Measurements from ENCODE around the gene ADM2. TPM values are rescaled to one million over a fixed set of nuclear protein-coding genes. Genes with fewer than 3 reads are reported as not detected.
A peak's percentile ranks its signal among the peaks of the same experiment; 100 is the strongest.

ADM2 gene
- total RNA-seq, 1 experiment from 2014 or later, result 0.15 TPM

- DNase-seq (ENCODE audit: low read depth), result no peak
These were observed 14.0 kb upstream of the ADM2 start for GRCh38 chr22:50467341-50467740.

GRCh38 chr22:50467773-50468440 lies 13.4 kb upstream of the ADM2 start:
- no peak for DNase-seq (ENCODE audit: low read depth)

- no peak for DNase-seq (ENCODE audit: low read depth)
These were observed 12.7 kb upstream of the ADM2 start for GRCh38 chr22:50468626-50469025.

- peak; percentile 64 for DNase-seq (ENCODE audit: low read depth)
These were observed 11.7 kb upstream of the ADM2 start for GRCh38 chr22:50469377-50470305.

- no peak for DNase-seq (ENCODE audit: low read depth)
These were observed 10.9 kb upstream of the ADM2 start for GRCh38 chr22:50470491-50470890.

GRCh38 chr22:50471197-50471847 lies 10.0 kb upstream of the ADM2 start:
- no peak for DNase-seq (ENCODE audit: low read depth)

GRCh38 chr22:50471962-50472361 lies 9.4 kb upstream of the ADM2 start:
- no peak for DNase-seq (ENCODE audit: low read depth)

- DNase-seq (ENCODE audit: low read depth), result no peak
These were observed 8.3 kb upstream of the ADM2 start for GRCh38 chr22:50473088-50473487.

- peak; percentile 25 for DNase-seq (ENCODE audit: low read depth)
These were observed 7.3 kb upstream of the ADM2 start for GRCh38 chr22:50473855-50474671.

GRCh38 chr22:50474710-50475651 lies 6.4 kb upstream of the ADM2 start, which contains the start of gene SBF1:
SBF1 (minus strand) TSS chr22:50475035; CDS start chr22:50474840, 195 bp downstream.
- peak; percentile 83 for DNase-seq (ENCODE audit: low read depth)

GRCh38 chr22:50475652-50476002 lies 5.7 kb upstream of the ADM2 start:
- DNase-seq (ENCODE audit: low read depth), result no peak

- no peak for DNase-seq (ENCODE audit: low read depth)
These were observed 4.5 kb upstream of the ADM2 start for GRCh38 chr22:50476868-50477267.

- no peak for DNase-seq (ENCODE audit: low read depth)
These were observed 3.4 kb upstream of the ADM2 start for GRCh38 chr22:50477923-50478322.

GRCh38 chr22:50479721-50480120 lies 1.6 kb upstream of the ADM2 start:
- no peak for DNase-seq (ENCODE audit: low read depth)

GRCh38 chr22:50481045-50481439 lies 301 bp upstream of the ADM2 start:
- DNase-seq (ENCODE audit: low read depth), result no peak

- no peak for DNase-seq (ENCODE audit: low read depth)
These were observed 1.0 kb downstream of the ADM2 start for GRCh38 chr22:50482107-50483074.

GRCh38 chr22:50483106-50483505 lies 1.8 kb downstream of the ADM2 start:
- DNase-seq (ENCODE audit: low read depth), result no peak

- DNase-seq (ENCODE audit: low read depth), result no peak
These were observed 2.2 kb downstream of the ADM2 start for GRCh38 chr22:50483556-50483955.

Data from M059J (cell line).